AG10803 (cell line): ENCODE data around the gene CCDC73.
"Not testable (repeated sequence)": the region's sequence is repeated elsewhere in the genome, so short reads cannot be mapped to it uniquely, and the experiment has no call there.

ENCODE experiments used
- DNase-seq: peaks from one replicate; pipeline ENCODE4 v3.0.0; 2010; ENCODE audit warnings: low read depth
- H3K4me3 ChIP-seq: 2 replicates; pipeline ENCODE4 v1.5.1; 2011; ENCODE audit warnings: mild to moderate bottlenecking, low read length, control low read depth
- TF ChIP-seq, protein P1 (sequence below): conservative IDR thresholded peaks from 2 replicates; pipeline ENCODE4 v1.5.1; 2011; ENCODE audit warnings: mild to moderate bottlenecking, low read length, control low read depth, inconsistent platforms

The CCDC73 gene

DNA sequence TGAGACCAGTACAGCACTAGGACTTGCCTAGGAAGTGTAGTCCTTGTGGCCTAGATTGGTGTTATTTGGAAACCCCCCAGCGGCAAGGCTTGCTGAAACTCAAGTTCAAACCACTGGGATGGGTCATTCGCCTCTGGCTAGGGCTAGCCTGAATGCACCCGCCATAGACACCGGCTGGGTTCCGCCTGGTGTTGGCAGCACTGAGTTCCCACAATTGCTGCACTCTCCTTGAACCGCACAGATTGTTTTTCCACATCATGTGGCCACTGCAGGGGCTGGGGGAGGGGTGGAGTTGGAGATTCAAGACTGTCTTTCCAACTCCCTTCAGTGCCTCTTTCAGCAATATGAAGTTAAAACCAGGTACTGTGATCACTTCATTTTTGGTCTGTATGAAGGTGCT lies 43.1 kb downstream of the CCDC73 start:
- no peak overlapping the region for H3K4me3 ChIP-seq
- no peak for DNase-seq
- TF ChIP-seq, protein P1, sequence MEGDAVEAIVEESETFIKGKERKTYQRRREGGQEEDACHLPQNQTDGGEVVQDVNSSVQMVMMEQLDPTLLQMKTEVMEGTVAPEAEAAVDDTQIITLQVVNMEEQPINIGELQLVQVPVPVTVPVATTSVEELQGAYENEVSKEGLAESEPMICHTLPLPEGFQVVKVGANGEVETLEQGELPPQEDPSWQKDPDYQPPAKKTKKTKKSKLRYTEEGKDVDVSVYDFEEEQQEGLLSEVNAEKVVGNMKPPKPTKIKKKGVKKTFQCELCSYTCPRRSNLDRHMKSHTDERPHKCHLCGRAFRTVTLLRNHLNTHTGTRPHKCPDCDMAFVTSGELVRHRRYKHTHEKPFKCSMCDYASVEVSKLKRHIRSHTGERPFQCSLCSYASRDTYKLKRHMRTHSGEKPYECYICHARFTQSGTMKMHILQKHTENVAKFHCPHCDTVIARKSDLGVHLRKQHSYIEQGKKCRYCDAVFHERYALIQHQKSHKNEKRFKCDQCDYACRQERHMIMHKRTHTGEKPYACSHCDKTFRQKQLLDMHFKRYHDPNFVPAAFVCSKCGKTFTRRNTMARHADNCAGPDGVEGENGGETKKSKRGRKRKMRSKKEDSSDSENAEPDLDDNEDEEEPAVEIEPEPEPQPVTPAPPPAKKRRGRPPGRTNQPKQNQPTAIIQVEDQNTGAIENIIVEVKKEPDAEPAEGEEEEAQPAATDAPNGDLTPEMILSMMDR = no peak

DNA sequence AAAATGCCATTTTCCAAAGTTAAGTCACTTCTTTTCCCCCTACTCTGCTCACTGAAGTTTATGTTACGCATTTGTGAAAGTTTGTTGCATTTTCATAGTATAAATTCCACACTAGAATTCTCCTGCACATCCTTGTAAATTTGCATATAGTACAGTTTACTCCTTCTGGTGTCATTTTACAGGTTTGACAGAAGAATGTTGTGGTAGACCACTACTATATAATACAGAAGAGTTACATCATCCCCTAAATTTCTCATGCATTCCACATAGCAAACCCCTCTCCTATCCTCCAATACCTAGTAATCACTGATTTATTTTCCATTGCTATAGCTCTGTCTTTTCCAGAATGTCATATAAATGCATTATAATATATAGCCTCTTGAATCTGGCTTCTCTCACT lies 64.5 kb downstream of the CCDC73 start:
- no peak for DNase-seq
- TF ChIP-seq, protein P1 = no peak
- no peak overlapping the region for H3K4me3 ChIP-seq

DNA sequence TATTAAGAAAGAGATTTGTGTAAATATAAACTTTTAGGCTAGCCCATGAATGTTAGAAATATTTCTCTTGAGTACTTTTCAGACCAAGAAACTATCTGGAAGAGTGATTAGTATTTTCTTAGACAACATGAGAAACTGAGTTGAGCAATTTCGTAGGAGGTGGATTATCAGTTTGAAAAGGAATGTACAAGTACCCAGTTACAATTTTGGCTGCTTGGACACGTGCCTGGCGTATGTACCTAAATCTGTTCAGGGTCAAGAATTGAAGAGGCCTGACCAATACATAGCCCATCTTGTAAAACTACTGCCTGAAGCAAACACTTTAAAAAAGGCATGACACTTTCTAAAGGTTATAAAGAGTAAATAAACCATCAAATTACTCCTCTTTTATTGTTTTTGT lies 71.1 kb downstream of the CCDC73 start:
- H3K4me3 ChIP-seq = no peak overlapping the region
- no peak for DNase-seq
- TF ChIP-seq, protein P1 = no peak

DNA sequence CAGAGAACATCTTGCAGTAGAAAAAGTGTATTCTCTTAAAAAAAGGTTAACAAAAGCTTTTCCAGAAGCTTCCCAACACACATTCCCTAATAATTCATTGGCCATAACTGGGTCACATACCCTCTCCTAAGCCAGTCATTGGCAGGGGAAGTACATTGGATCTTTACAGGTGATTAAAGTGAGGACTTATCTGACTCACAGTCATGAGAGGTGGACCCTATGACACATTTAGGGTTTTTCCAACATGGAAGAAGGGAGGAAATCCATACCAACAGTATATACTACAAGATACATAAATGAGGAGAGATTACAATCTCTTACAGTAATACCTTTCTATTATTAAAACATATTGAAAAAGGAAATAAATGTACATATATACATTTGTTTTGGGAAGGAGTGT lies 72.2 kb downstream of the CCDC73 start:
- no peak for DNase-seq
- TF ChIP-seq, protein P1 = no peak
- H3K4me3 ChIP-seq = no peak overlapping the region

DNA sequence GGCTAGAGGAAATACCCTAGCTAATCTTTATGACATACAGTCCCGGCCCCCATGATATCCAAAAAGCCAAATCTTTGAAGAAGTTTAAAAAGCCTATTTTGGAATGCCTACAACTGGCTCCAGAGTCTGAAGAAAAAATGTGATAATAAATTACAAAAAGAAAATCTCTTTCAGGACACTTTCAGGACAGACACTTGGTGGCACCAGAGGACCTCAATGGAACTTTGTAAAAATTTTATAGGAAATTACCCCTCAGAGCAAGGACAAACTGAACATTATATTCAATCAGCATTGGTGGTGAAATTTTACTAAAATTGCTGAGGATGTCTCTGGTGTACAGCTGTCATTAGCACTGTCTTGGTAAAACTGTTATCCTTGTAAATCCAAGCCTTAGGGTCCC lies 81.0 kb downstream of the CCDC73 start:
- DNase-seq = no peak
- H3K4me3 ChIP-seq = no peak overlapping the region
- TF ChIP-seq, protein P1 = peak; percentile 39

DNA sequence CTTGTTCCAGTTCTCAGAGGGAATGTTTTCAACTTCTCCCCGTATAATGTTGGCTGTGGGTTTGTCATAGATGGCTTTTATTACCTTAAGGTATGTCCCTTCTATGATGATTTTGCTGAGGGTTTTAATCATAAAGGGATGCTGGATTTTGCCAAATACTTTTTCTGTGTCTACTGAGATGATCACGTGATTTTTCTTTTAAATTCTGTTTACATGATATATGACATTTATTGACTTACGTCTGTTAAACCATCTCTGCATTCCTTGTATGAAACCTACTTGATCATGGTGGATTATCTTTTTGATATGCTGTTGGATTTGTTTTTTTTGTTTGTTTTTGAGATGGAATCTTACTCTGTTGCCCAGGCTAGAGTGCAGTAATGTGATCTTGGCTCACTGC lies 85.5 kb downstream of the CCDC73 start:
- not testable (repeated sequence) for H3K4me3 ChIP-seq, DNase-seq

DNA sequence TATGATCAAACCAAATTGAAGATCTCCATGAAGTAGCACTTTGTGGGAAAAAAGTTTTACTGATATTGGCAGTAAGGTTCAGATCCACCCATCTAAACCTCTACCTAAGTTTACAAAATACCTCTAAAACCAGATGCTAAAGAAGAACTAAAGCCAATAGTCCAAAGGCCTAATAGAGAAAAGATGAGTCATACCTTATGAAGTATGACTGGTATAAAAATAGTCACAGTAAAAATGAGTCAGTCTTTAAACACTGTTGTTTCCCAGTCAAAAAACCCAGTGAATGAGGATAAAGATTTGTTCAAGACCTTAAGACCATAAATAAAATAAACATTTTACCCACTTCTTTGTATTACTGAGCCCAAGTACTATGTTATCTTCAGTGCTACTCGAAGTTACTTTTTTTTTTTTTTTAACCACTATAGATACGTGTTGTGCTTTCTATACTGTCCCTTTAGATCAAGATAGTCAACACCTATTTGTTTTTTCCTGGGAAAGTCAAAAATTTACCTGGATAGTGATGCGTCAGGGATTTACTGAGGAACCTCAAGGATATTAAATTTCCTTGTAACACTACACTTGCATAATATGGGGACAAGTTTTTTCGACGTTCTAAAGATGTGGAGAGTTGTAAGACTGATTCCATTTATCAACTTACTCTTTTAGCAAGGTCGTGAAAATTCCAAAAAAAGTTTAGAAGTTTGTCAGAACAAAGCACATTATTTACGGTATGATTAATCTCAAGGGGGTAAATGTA lies 87.3 kb downstream of the CCDC73 start:
- TF ChIP-seq, protein P1 = no peak

More for the DNA sequence above, 87.3 kb downstream of the CCDC73 start:
- H3K4me3 ChIP-seq = no peak overlapping the region
- DNase-seq = peak; percentile 56
